Hepatocyte (in vitro differentiated cells): ENCODE measurements around the gene TELO2.

Source experiments
- CTCF ChIP-seq: fragments of 200-600 bp; sonication (generic); IDR thresholded peaks from 2 replicates; pipeline ENCODE4 v1.5.1; 2016; ENCODE audit warnings: antibody characterized with exemption, mild to moderate bottlenecking; ENCODE audit not compliant: poor library complexity
- EZH2 ChIP-seq: fragments of 200-600 bp; sonication (generic); IDR thresholded peaks from 2 replicates; pipeline ENCODE4 v1.6.1; 2016; ENCODE audit warnings: antibody characterized with exemption, mild to moderate bottlenecking, borderline replicate concordance

GRCh38 chr16:1459967-1460366, 33.2 kb upstream of the TELO2 start:
- no peak for TF ChIP-seq CTCF
- TF ChIP-seq EZH2, result no peak
